Kidney (tissue), 14 donors: ENCODE results near the gene MCF2L. TPM values are rescaled to one million over a fixed set of nuclear protein-coding genes. Genes with fewer than 3 reads are reported as not detected.
A peak's percentile ranks its signal among the peaks of the same experiment; 100 is the strongest.
"Not testable (repeated sequence)": the region's sequence is repeated elsewhere in the genome, so short reads cannot be mapped to it uniquely, and the experiment has no call there.

Experiments used
- DNase-seq, 5 donors: peaks; one replicate each; pipeline ENCODE4 v3.0.0-alpha.2; 2013 to 2020
- FAIRE-seq: peaks from 2 replicates; lab custom pipeline; 2012; peaks lifted over from hg19 to GRCh38; lab: Jason Lieb, UNC
- H3K27ac ChIP-seq, 2 donors: one replicate each; pipeline ENCODE4 v1.7.0; 2013; ENCODE audit warnings: low read depth in 2 of 2, low read length in 2 of 2, inconsistent platforms in 1 of 2
- H3K27me3 ChIP-seq: one replicate; pipeline ENCODE4 v1.7.1; 2013; ENCODE audit warnings: low read length, inconsistent platforms; ENCODE audit not compliant: control insufficient read depth, insufficient read depth
- H3K36me3 ChIP-seq, 3 donors: one replicate each; pipeline versions ENCODE4 v1.7.0 to v1.7.1; 2013; ENCODE audit warnings: low read length in 3 of 3, control low read depth in 1 of 3, inconsistent platforms in 1 of 3; ENCODE audit not compliant: insufficient read depth in 3 of 3, control insufficient read depth in 2 of 3
- H3K4me1 ChIP-seq, 3 donors: one replicate each; pipeline versions ENCODE4 v1.7.0 to v1.7.1; 2013; ENCODE audit warnings: low read length in 3 of 3, inconsistent platforms in 1 of 3, low read depth in 1 of 3; ENCODE audit not compliant: control insufficient read depth in 2 of 3, insufficient read depth in 2 of 3
- H3K4me3 ChIP-seq, 3 donors: one replicate each; pipeline versions ENCODE4 v1.7.0 to v1.8.1; 2013; ENCODE audit warnings: low read length in 3 of 3, control low read depth in 1 of 3, inconsistent platforms in 1 of 3
- H3K9ac ChIP-seq, 3 donors: one replicate each; pipeline versions ENCODE4 v1.7.0 to v1.7.1; 2013; ENCODE audit warnings: low read length in 3 of 3, control low read depth in 1 of 3, inconsistent platforms in 1 of 3
- H3K9me3 ChIP-seq, 3 donors: one replicate each; pipeline versions ENCODE4 v1.7.0 to v1.7.1; 2013; ENCODE audit warnings: low read length in 3 of 3, control low read depth in 1 of 3, inconsistent platforms in 1 of 3; ENCODE audit not compliant: control insufficient read depth in 2 of 3, insufficient read depth in 1 of 3
- intact Hi-C: fragments of 100-400 bp; cut with DNase I; formaldehyde crosslinking; loops from one replicate; pipeline ENCODE4 v1.11.1; 2022
- polyA plus RNA-seq: library from polyadenylated mRNA; stranded (reverse); fragments of 350-450 nt; fragmentation: Illumina TruSeq; extraction: RNeasy Lipid Tissue Mini Kit (QIAGEN cat#74804); gene quantifications from one replicate; pipeline ENCODE4 v1.2.3, GENCODE V29; 2014; ENCODE audit warnings: low read depth, low replicate concordance; ENCODE audit not compliant: insufficient read depth
- total RNA-seq: library from RNA; stranded (reverse); fragmentation: NEBNext Ultra II Directional; extraction: Animal tissue kit (Norgen Biotek cat#: 25700); gene quantifications from one replicate; pipeline ENCODE4 v1.2.1, GENCODE V29; 2021
- TF ChIP-seq, protein P1 (sequence below): IDR thresholded peaks from 3 replicates; pipeline ENCODE4 v1.5.1; 2012; ENCODE audit warnings: mild to moderate bottlenecking, moderate library complexity, borderline replicate concordance; ENCODE audit not compliant: insufficient read depth; ENCODE audit errors: extremely low read depth
- donor health status: control.
- donor health status: control.
- donor health status: control.
- donor health status: control.
- donor health status: control.
- donor health status: DM: yes; HTN: yes; CAD: no.
- donor health status: Normal renal cell carcinoma (clear cell type).

MCF2L gene
- total and polyA plus RNA-seq, 2 donors from 2014 or later: 12.1 to 61.9 TPM

DNA sequence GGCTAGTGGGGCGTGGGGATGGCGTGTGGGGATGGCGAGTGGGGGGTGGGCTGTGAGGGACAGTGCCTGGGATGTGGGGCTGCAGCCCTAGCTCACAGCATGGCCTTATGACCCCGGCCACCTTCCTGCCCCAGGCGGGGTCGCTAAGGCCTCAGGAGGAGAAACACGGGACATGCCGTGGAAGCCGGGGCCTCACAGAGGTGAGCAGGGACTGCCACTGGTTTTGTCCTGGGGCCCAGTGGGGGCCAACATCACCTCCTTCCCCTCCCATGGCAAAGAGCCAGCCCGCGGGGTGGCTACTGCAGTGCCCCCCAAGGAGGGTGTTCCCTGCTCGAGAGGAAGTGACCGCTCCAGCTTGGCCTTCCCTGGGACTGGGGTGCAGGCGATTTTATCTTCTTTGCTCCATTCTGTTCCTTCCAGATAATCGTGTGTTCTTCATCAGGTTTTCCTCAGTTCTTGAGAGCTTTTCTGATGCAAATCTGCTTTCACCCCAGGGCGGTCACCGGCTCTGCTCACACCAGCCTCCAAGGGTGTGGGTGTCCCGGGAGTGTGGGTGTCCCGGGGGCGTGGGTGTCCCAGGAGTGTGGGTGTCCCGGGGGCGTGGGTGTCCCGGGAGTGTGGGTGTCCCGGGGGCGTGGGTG is 137.8 kb downstream of the MCF2L start:
- TF ChIP-seq, protein P1, sequence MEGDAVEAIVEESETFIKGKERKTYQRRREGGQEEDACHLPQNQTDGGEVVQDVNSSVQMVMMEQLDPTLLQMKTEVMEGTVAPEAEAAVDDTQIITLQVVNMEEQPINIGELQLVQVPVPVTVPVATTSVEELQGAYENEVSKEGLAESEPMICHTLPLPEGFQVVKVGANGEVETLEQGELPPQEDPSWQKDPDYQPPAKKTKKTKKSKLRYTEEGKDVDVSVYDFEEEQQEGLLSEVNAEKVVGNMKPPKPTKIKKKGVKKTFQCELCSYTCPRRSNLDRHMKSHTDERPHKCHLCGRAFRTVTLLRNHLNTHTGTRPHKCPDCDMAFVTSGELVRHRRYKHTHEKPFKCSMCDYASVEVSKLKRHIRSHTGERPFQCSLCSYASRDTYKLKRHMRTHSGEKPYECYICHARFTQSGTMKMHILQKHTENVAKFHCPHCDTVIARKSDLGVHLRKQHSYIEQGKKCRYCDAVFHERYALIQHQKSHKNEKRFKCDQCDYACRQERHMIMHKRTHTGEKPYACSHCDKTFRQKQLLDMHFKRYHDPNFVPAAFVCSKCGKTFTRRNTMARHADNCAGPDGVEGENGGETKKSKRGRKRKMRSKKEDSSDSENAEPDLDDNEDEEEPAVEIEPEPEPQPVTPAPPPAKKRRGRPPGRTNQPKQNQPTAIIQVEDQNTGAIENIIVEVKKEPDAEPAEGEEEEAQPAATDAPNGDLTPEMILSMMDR: no peak
- H3K36me3 ChIP-seq: no peaks in the 10 kb centered on the region
- H3K9ac ChIP-seq: no peak overlapping the region
- H3K9me3 ChIP-seq: no peaks in the 10 kb centered on the region
- H3K4me3 ChIP-seq: no peak overlapping the region
- H3K27ac ChIP-seq: no peak overlapping the region
- no peaks in the 10 kb centered on the region for H3K27me3 ChIP-seq
- intact Hi-C loops: no loop called here
- DNase-seq: peak in 2 of 5 donors; percentile 54 to 61
- peaks cover 0 to 3% (median 0%) of the 10 kb centered on the region in 3 donors for H3K4me1 ChIP-seq
- FAIRE-seq: no peak

DNA sequence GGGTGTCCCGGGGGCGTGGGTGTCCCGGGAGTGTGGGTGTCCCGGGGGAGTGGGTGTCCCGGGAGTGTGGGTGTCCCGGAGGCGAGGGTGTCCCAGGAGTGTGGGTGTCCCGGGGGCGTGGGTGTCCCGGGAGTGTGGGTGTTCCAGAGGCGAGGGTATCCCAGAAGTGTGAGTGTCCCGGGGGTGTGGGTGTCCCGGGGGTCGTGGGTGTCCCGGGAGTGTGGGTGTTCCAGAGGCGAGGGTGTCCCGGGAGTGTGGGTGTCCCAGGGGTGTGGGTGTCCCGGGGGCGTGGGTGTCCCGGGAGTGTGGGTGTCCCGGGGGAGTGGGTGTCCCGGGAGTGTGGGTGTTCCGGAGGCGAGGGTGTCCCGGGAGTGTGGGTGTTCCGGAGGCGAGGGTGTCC is 139.5 kb downstream of the MCF2L start:
- H3K4me3 ChIP-seq, intact Hi-C loops, FAIRE-seq, H3K27me3 ChIP-seq, H3K36me3 ChIP-seq, H3K9me3 ChIP-seq, H3K4me1 ChIP-seq, H3K27ac ChIP-seq, H3K9ac ChIP-seq: not testable (repeated sequence)
- peak in 1 of 5 donors; percentile 15 for DNase-seq

DNA sequence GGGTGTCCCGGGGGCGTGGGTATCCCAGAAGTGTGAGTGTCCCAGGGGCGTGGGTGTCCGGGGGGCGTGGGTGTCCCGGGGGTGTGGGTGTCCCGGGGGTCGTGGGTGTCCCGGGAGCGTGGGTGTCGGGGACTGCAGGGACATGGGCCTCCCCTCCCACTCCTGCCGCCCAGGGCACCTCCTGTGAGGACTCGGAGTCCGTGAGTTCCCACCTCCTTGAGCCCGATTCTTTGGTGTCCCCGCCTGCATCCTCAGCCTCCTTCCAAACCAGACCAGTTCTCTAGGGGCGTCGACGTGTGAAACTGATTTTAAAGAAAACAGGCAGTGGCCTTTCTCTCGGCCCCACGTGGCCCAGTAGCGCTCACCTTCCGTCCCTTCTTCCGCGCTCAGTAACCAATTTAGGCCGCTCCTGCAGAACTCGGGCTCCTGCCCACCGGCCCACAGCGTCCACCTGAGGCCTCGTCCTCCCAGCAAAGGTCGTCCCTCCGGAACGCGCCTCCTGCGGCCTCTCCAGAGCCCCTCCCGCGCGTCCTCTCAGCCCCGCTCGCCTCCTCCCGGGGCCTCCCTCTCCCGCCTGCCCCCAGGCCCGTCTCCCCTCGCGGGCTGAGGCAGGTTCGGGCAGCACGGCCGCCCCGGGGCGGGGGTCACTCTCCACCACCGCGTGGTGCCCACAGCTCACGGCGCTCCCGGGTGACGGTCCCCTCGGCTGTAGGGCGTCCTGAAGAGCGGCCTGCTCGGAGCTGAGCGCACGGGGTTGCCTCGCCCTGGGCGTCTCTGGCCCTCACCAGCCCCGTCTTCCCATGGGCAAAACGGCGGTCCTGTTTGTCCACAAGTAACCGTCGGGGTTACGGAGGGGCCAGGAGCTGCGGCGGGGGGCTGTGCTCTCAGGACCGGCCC is 140.4 kb downstream of the MCF2L start:
- FAIRE-seq (no peak), DNase-seq (peak in 2 of 5 donors; percentile 64 to 74)
- TF ChIP-seq, protein P1: no peak
- H3K4me1 ChIP-seq: peaks cover 0 to 3% (median 0%) of the 10 kb centered on the region in 3 donors
- intact Hi-C loops: no loop called here
- H3K9ac ChIP-seq: no peak overlapping the region
- no peak overlapping the region for H3K4me3 ChIP-seq
- H3K36me3 ChIP-seq: no peaks in the 10 kb centered on the region
- no peaks in the 10 kb centered on the region for H3K27me3 ChIP-seq
- H3K9me3 ChIP-seq: no peaks in the 10 kb centered on the region
- no peak overlapping the region for H3K27ac ChIP-seq
